Neural progenitor cell (in vitro differentiated cells): ENCODE measurements around the gene SLC38A9. TPM values are rescaled to one million over a fixed set of nuclear protein-coding genes. Genes with fewer than 3 reads are reported as not detected.
"Not testable (repeated sequence)": the region's sequence is repeated elsewhere in the genome, so short reads cannot be mapped to it uniquely, and the experiment has no call there.

Source experiments
- DNase-seq: peaks from one replicate; pipeline ENCODE4 v3.0.0-alpha.2; 2016; ENCODE audit warnings: low spot score
- H2AFZ ChIP-seq: fragments of 200-600 bp; sonication (generic); replicated peaks from 2 replicates; pipeline ENCODE4 v1.6.1; 2016; ENCODE audit warnings: antibody characterized with exemption
- H3F3A ChIP-seq: fragments of 200-600 bp; sonication (generic); 2 replicates; pipeline ENCODE4 v1.6.1; 2016; ENCODE audit warnings: antibody characterized with exemption, low read depth
- H3K27ac ChIP-seq: fragments of 200-600 bp; sonication (generic); 2 replicates; pipeline ENCODE4 v1.5.1; 2016; ENCODE audit warnings: mild to moderate bottlenecking
- H3K27me3 ChIP-seq: fragments of 200-600 bp; sonication (generic); 2 replicates; pipeline ENCODE4 v1.6.1; 2016; ENCODE audit warnings: mild to moderate bottlenecking, moderate library complexity
- H3K36me3 ChIP-seq: fragments of 200-600 bp; sonication (generic); 2 replicates; pipeline ENCODE4 v1.5.1; 2016
- H3K4me1 ChIP-seq: fragments of 200-600 bp; sonication (generic); 2 replicates; pipeline ENCODE4 v1.6.1; 2016; ENCODE audit warnings: mixed run types
- H3K4me2 ChIP-seq: fragments of 200-600 bp; sonication (generic); 2 replicates; pipeline ENCODE4 v1.6.1; 2016
- H3K4me3 ChIP-seq: fragments of 200-600 bp; sonication (generic); 2 replicates; pipeline ENCODE4 v1.5.1; 2016
- H3K79me2 ChIP-seq: fragments of 200-600 bp; sonication (generic); 2 replicates; pipeline ENCODE4 v1.6.1; 2016; ENCODE audit warnings: low read depth
- H3K9ac ChIP-seq: fragments of 200-600 bp; sonication (generic); 2 replicates; pipeline ENCODE4 v1.6.1; 2016
- H3K9me3 ChIP-seq: fragments of 200-600 bp; sonication (generic); 2 replicates; pipeline ENCODE4 v1.5.1; 2016; ENCODE audit warnings: low read depth
- H4K20me1 ChIP-seq: fragments of 200-600 bp; sonication (generic); 2 replicates; pipeline ENCODE4 v1.6.1; 2016; ENCODE audit warnings: low read depth
- H3K27ac Mint-ChIP-seq: 3 replicates; pipeline ENCODE4 v1.8.0; 2021; ENCODE audit warnings: mixed read lengths
- H3K27me3 Mint-ChIP-seq: 2 replicates; pipeline ENCODE4 v1.8.0; 2022; ENCODE audit warnings: low read depth, mild to moderate bottlenecking, inconsistent platforms, moderate library complexity, mixed read lengths; ENCODE audit not compliant: insufficient read depth
- H3K36me3 Mint-ChIP-seq: 3 replicates; pipeline ENCODE4 v1.8.0; 2021; ENCODE audit warnings: mixed read lengths
- H3K4me1 Mint-ChIP-seq: 3 replicates; pipeline ENCODE4 v1.8.0; 2021; ENCODE audit warnings: mixed read lengths
- H3K4me3 Mint-ChIP-seq: 3 replicates; pipeline ENCODE4 v1.8.0; 2021; ENCODE audit warnings: mild to moderate bottlenecking, moderate library complexity, mixed read lengths
- H3K9me3 Mint-ChIP-seq: 3 replicates; pipeline ENCODE4 v1.8.0; 2020; ENCODE audit warnings: mixed read lengths
- CTCF ChIP-seq: fragments of 200-600 bp; sonication (generic); IDR thresholded peaks from 2 replicates; pipeline ENCODE4 v1.5.1; 2017; ENCODE audit warnings: antibody characterized with exemption, mild to moderate bottlenecking
- EZH2 ChIP-seq: fragments of 200-600 bp; sonication (generic); IDR thresholded peaks from 2 replicates; pipeline ENCODE4 v1.6.1; 2017; ENCODE audit warnings: antibody characterized with exemption, mild to moderate bottlenecking, moderate library complexity
- EZH2phosphoT487 ChIP-seq: fragments of 200-600 bp; sonication (generic); IDR thresholded peaks from 2 replicates; pipeline ENCODE4 v1.6.1; 2017; ENCODE audit warnings: antibody characterized with exemption
- total RNA-seq: library from RNA; depleted of rRNA; stranded (reverse); fragments of >200 nt; gene quantifications from 2 replicates; pipeline ENCODE4 v1.2.3, GENCODE V29; 2015; ENCODE audit warnings: low replicate concordance

Gene SLC38A9
- 41.6 and 57.7 TPM in 2 replicates for total RNA-seq

GRCh38 chr5:55712023-55712859 lies at the start of gene SLC38A9:
SLC38A9 (minus strand) TSS chr5:55712324; CDS start chr5:55697958, 14,366 bp downstream.
- H3K4me2 ChIP-seq: peak within 1 kb of the TSS; percentile 92
- peaks cover 12% of the 10 kb centered on the region for H3K9me3 Mint-ChIP-seq
- H3K9me3 ChIP-seq: no peaks in the 10 kb centered on the region
- peak within 1 kb of the TSS; percentile 97 for H3K27ac Mint-ChIP-seq
- no peak for TF ChIP-seq EZH2
- no peak for TF ChIP-seq EZH2phosphoT487
- TF ChIP-seq CTCF: no peak
- H3K4me1 ChIP-seq: peaks cover 5% of the 10 kb centered on the region
- no peaks in the 10 kb centered on the region for H3K36me3 ChIP-seq
- H2AFZ ChIP-seq: peak within 1 kb of the TSS; percentile 96
- peaks cover 16% of the 10 kb centered on the region for H3K4me1 Mint-ChIP-seq
- no peaks in the 10 kb centered on the region for H4K20me1 ChIP-seq
- no peaks in the 10 kb centered on the region for H3K27me3 ChIP-seq
- H3F3A ChIP-seq: no peaks in the 10 kb centered on the region
- DNase-seq: peak; percentile 97
- H3K4me3 ChIP-seq: peak within 1 kb of the TSS; percentile 94
- H3K27ac ChIP-seq: no peak within 1 kb of the TSS
- peak within 1 kb of the TSS; percentile 100 for H3K4me3 Mint-ChIP-seq
- peaks cover 8% of the 10 kb centered on the region for H3K27me3 Mint-ChIP-seq
- H3K79me2 ChIP-seq: peaks cover 30% of the 10 kb centered on the region
- peak within 1 kb of the TSS; percentile 61 for H3K9ac ChIP-seq
- no peaks in the 10 kb centered on the region for H3K36me3 Mint-ChIP-seq

GRCh38 chr5:55761721-55762120 lies 49.6 kb upstream of the SLC38A9 start:
- not testable (repeated sequence) for H3K4me3 Mint-ChIP-seq, H3K9me3 Mint-ChIP-seq

GRCh38 chr5:55758714-55759113 lies 46.6 kb upstream of the SLC38A9 start:
- Histone ChIP-seq H3K4me1 (no peaks in the 10 kb centered on the region), H3K27me3 (no peaks in the 10 kb centered on the region), H3K4me3 (no peak overlapping the region), H3K27ac (no peak overlapping the region), H3K4me2 (no peak overlapping the region), H3K79me2 (no peaks in the 10 kb centered on the region), H4K20me1 (no peaks in the 10 kb centered on the region), H3F3A (no peaks in the 10 kb centered on the region), H3K9ac (no peak overlapping the region), H3K9me3 (no peaks in the 10 kb centered on the region), H2AFZ (no peak overlapping the region), H3K36me3 (no peaks in the 10 kb centered on the region)
- Mint-ChIP-seq H3K9me3 (no peaks in the 10 kb centered on the region), H3K36me3 (no peaks in the 10 kb centered on the region), H3K27me3 (no peaks in the 10 kb centered on the region), H3K4me1 (no peaks in the 10 kb centered on the region), H3K4me3 (no peak overlapping the region), H3K27ac (no peak overlapping the region)
- DNase-seq: no peak
- TF ChIP-seq CTCF (no peak), EZH2phosphoT487 (no peak), EZH2 (no peak)

More at GRCh38 chr5:55761721-55762120, 49.6 kb upstream of the SLC38A9 start:
- H3K9ac ChIP-seq, H3K27me3 Mint-ChIP-seq, H3K36me3 ChIP-seq, H3K27ac ChIP-seq, H3K4me3 ChIP-seq, H3K79me2 ChIP-seq, H3F3A ChIP-seq, H3K4me2 ChIP-seq, H3K9me3 ChIP-seq, H4K20me1 ChIP-seq, H3K4me1 Mint-ChIP-seq, H2AFZ ChIP-seq, H3K4me1 ChIP-seq, DNase-seq, H3K36me3 Mint-ChIP-seq, H3K27ac Mint-ChIP-seq, H3K27me3 ChIP-seq: not testable (repeated sequence)

- DNase-seq: no peak
- Histone ChIP-seq H3K36me3 (no peaks in the 10 kb centered on the region), H3K4me1 (no peaks in the 10 kb centered on the region), H3F3A (no peaks in the 10 kb centered on the region), H3K4me2 (no peak overlapping the region), H3K79me2 (no peaks in the 10 kb centered on the region), H3K4me3 (no peak overlapping the region), H2AFZ (no peak overlapping the region), H3K27ac (no peak overlapping the region), H3K9ac (no peak overlapping the region), H4K20me1 (no peaks in the 10 kb centered on the region), H3K27me3 (no peaks in the 10 kb centered on the region), H3K9me3 (no peaks in the 10 kb centered on the region)
- Mint-ChIP-seq H3K9me3 (no peaks in the 10 kb centered on the region), H3K4me1 (no peaks in the 10 kb centered on the region), H3K27me3 (no peaks in the 10 kb centered on the region), H3K4me3 (no peak overlapping the region), H3K36me3 (no peaks in the 10 kb centered on the region), H3K27ac (no peak overlapping the region)
- TF ChIP-seq EZH2 (no peak), CTCF (no peak), EZH2phosphoT487 (no peak)
These were observed 46.1 kb upstream of the SLC38A9 start for GRCh38 chr5:55758231-55758630.
